Keratinocyte (primary cell): ENCODE measurements around the gene TOMM40. TPM values are rescaled to one million over a fixed set of nuclear protein-coding genes. Genes with fewer than 3 reads are reported as not detected.
"Not testable (repeated sequence)": the region's sequence is repeated elsewhere in the genome, so short reads cannot be mapped to it uniquely, and the experiment has no call there.

Experiments used
- DNase-seq: peaks from one replicate; pipeline ENCODE4 v3.0.0-alpha.2; 2011; ENCODE audit warnings: low read depth, missing footprints, low spot score
- FAIRE-seq: peaks from 2 replicates; lab custom pipeline; 2011; peaks lifted over from hg19 to GRCh38; lab: Jason Lieb, UNC
- H2AFZ ChIP-seq: 2 replicates; pipeline ENCODE4 v1.6.0; 2012; ENCODE audit warnings: low read length, control low read depth, inconsistent platforms; ENCODE audit not compliant: control insufficient read depth
- H3K27ac ChIP-seq: 2 replicates; pipeline ENCODE4 v1.5.1; 2011; ENCODE audit warnings: low read length; ENCODE audit not compliant: control insufficient read depth, insufficient read depth
- H3K27me3 ChIP-seq: 3 replicates; pipeline ENCODE4 v1.6.0; 2011; ENCODE audit warnings: low read length; ENCODE audit not compliant: control insufficient read depth, insufficient read depth; ENCODE audit errors: extremely low read depth
- H3K36me3 ChIP-seq, 2 experiments: 2 replicates in 1 of 2; 3 replicates in 1 of 2; pipeline ENCODE4 v1.5.1; 2011; ENCODE audit warnings: low read length in 2 of 2, mild to moderate bottlenecking in 1 of 2; ENCODE audit not compliant: control insufficient read depth in 2 of 2, insufficient read depth in 2 of 2; ENCODE audit errors: extremely low read depth in 1 of 2
- H3K4me1 ChIP-seq: 3 replicates; pipeline ENCODE4 v1.5.1; 2011; ENCODE audit warnings: low read length; ENCODE audit not compliant: control insufficient read depth, insufficient read depth; ENCODE audit errors: extremely low read depth
- H3K4me2 ChIP-seq: 3 replicates; pipeline ENCODE4 v1.6.0; 2011; ENCODE audit warnings: low read depth, low read length; ENCODE audit not compliant: control insufficient read depth, insufficient read depth; ENCODE audit errors: extremely low read depth
- H3K4me3 ChIP-seq, 3 experiments: fragments of 200-600 bp in 1 of 3; sonication (generic) in 1 of 3; 2 replicates in 2 of 3; 3 replicates in 1 of 3; pipeline ENCODE4 v1.5.1; 2011 to 2016; ENCODE audit warnings: low read length in 3 of 3, mild to moderate bottlenecking in 3 of 3, control low read depth in 2 of 3, inconsistent platforms in 1 of 3, low read depth in 1 of 3, mixed read lengths in 1 of 3, mixed run types in 1 of 3, moderate library complexity in 1 of 3; ENCODE audit not compliant: control insufficient read depth in 2 of 3, insufficient read depth in 2 of 3; ENCODE audit errors: extremely low read depth in 1 of 3
- H3K79me2 ChIP-seq: 2 replicates; pipeline ENCODE4 v1.6.0; 2012; ENCODE audit warnings: low read length; ENCODE audit not compliant: control insufficient read depth, insufficient read depth
- H3K9ac ChIP-seq: 3 replicates; pipeline ENCODE4 v1.6.0; 2011; ENCODE audit warnings: low read length; ENCODE audit not compliant: control insufficient read depth, insufficient read depth; ENCODE audit errors: extremely low read depth
- H3K9me1 ChIP-seq: 3 replicates; pipeline ENCODE4 v1.6.0; 2011; ENCODE audit warnings: low read length; ENCODE audit not compliant: control insufficient read depth, insufficient read depth; ENCODE audit errors: extremely low read depth
- H3K9me3 ChIP-seq: 2 replicates; pipeline ENCODE4 v1.5.1; 2012; ENCODE audit warnings: low read depth, low read length; ENCODE audit not compliant: control insufficient read depth
- H4K20me1 ChIP-seq: 3 replicates; pipeline ENCODE4 v1.6.0; 2011; ENCODE audit warnings: low read length; ENCODE audit not compliant: control insufficient read depth, insufficient read depth; ENCODE audit errors: extremely low read depth
- EZH2 ChIP-seq: IDR thresholded peaks from one replicate; pipeline ENCODE4 v1.6.1; 2012; ENCODE audit warnings: inconsistent platforms, mild to moderate bottlenecking, low read length, moderate library complexity
- dilution Hi-C: fragments of 300-500 bp; cut with MboI; formaldehyde crosslinking; loops from one replicate; pipeline ENCODE4 v1.7.0; 2020; ENCODE audit warnings: low sequenced_read_pairs; ENCODE audit not compliant: extremely low pct_ligation_motif_present
- polyA plus RNA-seq, 5 experiments: library from polyadenylated mRNA; depleted of rRNA in 3 of 5; stranded (reverse) in 3 of 5; stranded (forward) in 1 of 5; unstranded in 1 of 5; fragments of >200 nt; gene quantifications; 1 replicate in 1 of 5; 2 replicates in 3 of 5; 3 replicates in 1 of 5; pipeline versions ENCODE4 v1.2.1 to v1.2.3, GENCODE V29; 2011 to 2012; ENCODE audit warnings: missing spikeins in 2 of 5, low read depth in 1 of 5, low replicate concordance in 1 of 5
- TF ChIP-seq, protein P1 (sequence below), 3 experiments: IDR thresholded peaks in 1 of 3; conservative IDR thresholded peaks in 1 of 3; optimal IDR thresholded peaks in 1 of 3; 2 replicates in 2 of 3; 3 replicates in 1 of 3; pipeline versions ENCODE3 to v1.5.1; 2011; ENCODE audit warnings: low read length in 3 of 3, mild to moderate bottlenecking in 3 of 3, moderate library complexity in 2 of 3, control low read depth in 1 of 3, inconsistent platforms in 1 of 3; ENCODE audit not compliant: insufficient read depth in 2 of 3; ENCODE audit errors: extremely low read depth in 1 of 3

TOMM40 gene
- polyA plus RNA-seq, 1 donor (not counting 4 experiments of a cell fraction or from before 2014, with no cell fraction given): 46.9 TPM

DNA sequence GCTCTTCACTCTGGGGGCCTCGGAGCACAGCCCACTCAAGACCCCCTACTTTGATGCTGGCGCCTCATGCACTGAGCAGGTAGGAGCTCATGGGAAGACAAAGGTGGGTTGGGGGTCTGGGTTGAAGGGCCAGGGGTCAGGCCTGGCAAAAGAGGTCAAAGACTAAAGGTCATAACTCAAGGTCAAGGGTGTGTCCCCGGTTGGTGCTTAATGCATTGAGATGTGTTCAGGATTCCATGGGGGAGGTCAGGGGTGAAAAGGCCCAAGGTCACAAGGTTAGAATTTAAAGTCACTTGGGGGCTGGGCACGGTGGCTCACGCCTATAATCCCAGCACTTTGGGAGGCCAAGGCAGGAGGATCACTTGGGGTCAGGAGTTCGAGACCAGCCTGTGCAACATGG, 4.9 kb upstream of the TOMM40 start:
- H3K4me3 ChIP-seq: no peak overlapping the region
- no peaks in the 10 kb centered on the region for H3K9me3 ChIP-seq
- H3K27me3 ChIP-seq: no peaks in the 10 kb centered on the region
- H4K20me1 ChIP-seq: no peaks in the 10 kb centered on the region
- H3K27ac ChIP-seq: no peak overlapping the region
- H3K4me2 ChIP-seq: no peak overlapping the region
- dilution Hi-C loops: no loop called here
- DNase-seq (no peak), FAIRE-seq (no peak)
- no peak overlapping the region for H3K9ac ChIP-seq
- peaks cover 7% of the 10 kb centered on the region for H3K4me1 ChIP-seq
- no peaks in the 10 kb centered on the region for H3K9me1 ChIP-seq
- no peak for TF ChIP-seq EZH2
- TF ChIP-seq, protein P1, sequence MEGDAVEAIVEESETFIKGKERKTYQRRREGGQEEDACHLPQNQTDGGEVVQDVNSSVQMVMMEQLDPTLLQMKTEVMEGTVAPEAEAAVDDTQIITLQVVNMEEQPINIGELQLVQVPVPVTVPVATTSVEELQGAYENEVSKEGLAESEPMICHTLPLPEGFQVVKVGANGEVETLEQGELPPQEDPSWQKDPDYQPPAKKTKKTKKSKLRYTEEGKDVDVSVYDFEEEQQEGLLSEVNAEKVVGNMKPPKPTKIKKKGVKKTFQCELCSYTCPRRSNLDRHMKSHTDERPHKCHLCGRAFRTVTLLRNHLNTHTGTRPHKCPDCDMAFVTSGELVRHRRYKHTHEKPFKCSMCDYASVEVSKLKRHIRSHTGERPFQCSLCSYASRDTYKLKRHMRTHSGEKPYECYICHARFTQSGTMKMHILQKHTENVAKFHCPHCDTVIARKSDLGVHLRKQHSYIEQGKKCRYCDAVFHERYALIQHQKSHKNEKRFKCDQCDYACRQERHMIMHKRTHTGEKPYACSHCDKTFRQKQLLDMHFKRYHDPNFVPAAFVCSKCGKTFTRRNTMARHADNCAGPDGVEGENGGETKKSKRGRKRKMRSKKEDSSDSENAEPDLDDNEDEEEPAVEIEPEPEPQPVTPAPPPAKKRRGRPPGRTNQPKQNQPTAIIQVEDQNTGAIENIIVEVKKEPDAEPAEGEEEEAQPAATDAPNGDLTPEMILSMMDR (optimal IDR thresholded peaks at IDR 0.05 in 1 of 3, IDR thresholded peaks at IDR 0.05 in 1 of 3, conservative IDR thresholded peaks at IDR 0.05 in 1 of 3; ENCODE audit: extremely low read depth in 1 of 3, insufficient read depth in 2 of 3, low read length in 3 of 3): no peak
- no peak overlapping the region for H2AFZ ChIP-seq
- peaks cover under 1% of the 10 kb centered on the region for H3K79me2 ChIP-seq
- peaks cover 8 to 12% of the 10 kb centered on the region in 2 experiments for H3K36me3 ChIP-seq

DNA sequence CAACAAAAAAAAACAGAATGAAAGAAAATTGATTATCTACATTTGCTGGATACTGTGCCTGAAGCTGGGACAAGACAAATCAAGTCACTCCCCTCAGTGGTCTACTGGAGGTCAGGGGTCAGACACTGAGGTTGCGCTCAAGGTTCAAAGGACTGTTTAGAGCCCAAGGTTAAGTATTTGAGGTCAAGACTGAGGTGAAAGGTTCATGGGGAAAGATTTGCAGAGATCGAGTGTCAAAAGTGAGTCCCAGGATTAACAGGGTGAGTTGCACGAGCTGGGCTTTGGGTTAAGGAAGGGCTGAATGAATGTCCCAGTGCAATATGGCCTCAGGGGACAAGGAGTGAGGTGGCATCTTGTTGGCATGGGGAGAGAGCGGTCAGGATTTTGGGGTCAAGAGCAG, 3.4 kb upstream of the TOMM40 start:
- dilution Hi-C loops: no loop called here
- no peak for DNase-seq
- TF ChIP-seq EZH2: no peak
- TF ChIP-seq, protein P1 (optimal IDR thresholded peaks at IDR 0.05 in 1 of 3, IDR thresholded peaks at IDR 0.05 in 1 of 3, conservative IDR thresholded peaks at IDR 0.05 in 1 of 3; ENCODE audit: extremely low read depth in 1 of 3, insufficient read depth in 2 of 3, low read length in 3 of 3): no peak
- H3K9ac ChIP-seq: no peak overlapping the region
- no peak overlapping the region for H3K27ac ChIP-seq
- H3K79me2 ChIP-seq: peaks cover 16% of the 10 kb centered on the region
- no peak overlapping the region for H3K4me3 ChIP-seq
- H2AFZ ChIP-seq: no peak overlapping the region
- H3K36me3 ChIP-seq: peaks cover 10 to 12% of the 10 kb centered on the region in 2 experiments
- no peak overlapping the region for H3K4me2 ChIP-seq
- H3K27me3 ChIP-seq: no peaks in the 10 kb centered on the region
- H3K9me1 ChIP-seq: no peaks in the 10 kb centered on the region
- H4K20me1 ChIP-seq: peaks cover 4% of the 10 kb centered on the region
- peaks cover 13% of the 10 kb centered on the region for H3K4me1 ChIP-seq
- FAIRE-seq: no peak
- no peaks in the 10 kb centered on the region for H3K9me3 ChIP-seq

DNA sequence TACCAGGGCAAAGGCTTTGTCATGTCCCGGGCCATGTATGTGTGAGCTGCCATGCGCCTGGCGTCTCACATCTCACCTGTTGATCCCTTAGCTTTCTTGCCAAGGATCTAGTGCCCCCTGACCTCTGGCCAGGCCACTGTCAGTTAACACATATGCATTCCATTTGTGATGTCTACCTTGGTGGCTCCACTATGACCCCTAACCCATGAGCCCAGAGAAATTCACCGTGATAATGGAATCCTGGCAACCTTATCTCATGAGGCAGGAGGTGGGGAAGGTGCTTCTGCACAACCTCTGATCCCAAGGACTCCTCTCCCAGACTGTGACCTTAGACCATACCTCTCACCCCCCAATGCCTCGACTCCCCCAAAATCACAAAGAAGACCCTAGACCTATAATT, 2.7 kb upstream of the TOMM40 start:
- Histone ChIP-seq H3K79me2 (peaks cover 23% of the 10 kb centered on the region), H3K36me3 (peaks cover 14 to 16% of the 10 kb centered on the region in 2 experiments), H3K4me1 (peaks cover 17% of the 10 kb centered on the region)
- H3K27ac ChIP-seq, H3K9me1 ChIP-seq, H3K27me3 ChIP-seq, FAIRE-seq, H3K9me3 ChIP-seq, H3K4me2 ChIP-seq, H2AFZ ChIP-seq, H4K20me1 ChIP-seq, DNase-seq, H3K9ac ChIP-seq, H3K4me3 ChIP-seq, dilution Hi-C loops: not testable (repeated sequence)
